Stimulated activated CD4-positive, alpha-beta T cell treated with anti-CD3 and anti-CD28 coated beads, TNF-alpha, amount 100 ng/mL, for 24 hours (primary cell): Measurements from ENCODE around the gene FZD10.

Experiments used
- DNase-seq, 3 experiments: peaks; one replicate each; pipeline ENCODE4 v3.0.0-alpha.2; 2020; ENCODE audit warnings: low read depth in 3 of 3

The FZD10 gene

GRCh38 chr12:130154276-130155070 is 7.8 kb upstream of the FZD10 start:
- no peak for DNase-seq

- no peak for DNase-seq
Observed at GRCh38 chr12:130155416-130156073, 6.7 kb upstream of the FZD10 start.

- no peak for DNase-seq
Observed at GRCh38 chr12:130156652-130157275, 5.5 kb upstream of the FZD10 start.

GRCh38 chr12:130157998-130158753 is 4.1 kb upstream of the FZD10 start:
- DNase-seq, result no peak

GRCh38 chr12:130158754-130159059 is 3.6 kb upstream of the FZD10 start:
- no peak for DNase-seq

GRCh38 chr12:130160306-130160705 is 2.0 kb upstream of the FZD10 start:
- DNase-seq, result no peak

GRCh38 chr12:130160711-130161231 is 1.5 kb upstream of the FZD10 start:
- no peak for DNase-seq

- DNase-seq, result no peak
Observed at GRCh38 chr12:130161261-130162243, 712 bp upstream of the FZD10 start.

GRCh38 chr12:130162745-130163460 is 639 bp downstream of the FZD10 start:
- DNase-seq, result no peak

- DNase-seq, result no peak
Observed at GRCh38 chr12:130163461-130164215, 1.4 kb downstream of the FZD10 start.

- DNase-seq, result no peak
Observed at GRCh38 chr12:130164216-130164542, 1.9 kb downstream of the FZD10 start.

- no peak for DNase-seq
Observed at GRCh38 chr12:130164936-130165335, 2.7 kb downstream of the FZD10 start.

- no peak for DNase-seq
Observed at GRCh38 chr12:130166306-130166705, 4.0 kb downstream of the FZD10 start.

GRCh38 chr12:130167537-130167936 is 5.3 kb downstream of the FZD10 start:
- DNase-seq, result no peak

GRCh38 chr12:130169256-130169655 is 7.0 kb downstream of the FZD10 start:
- DNase-seq, result no peak

- DNase-seq, result no peak
Observed at GRCh38 chr12:130169924-130170323, 7.7 kb downstream of the FZD10 start.

- no peak for DNase-seq
Observed at GRCh38 chr12:130170611-130171010, 8.3 kb downstream of the FZD10 start.

- DNase-seq, result no peak
Observed at GRCh38 chr12:130177635-130178242, 15.5 kb downstream of the FZD10 start.

GRCh38 chr12:130178282-130178681 is 16.0 kb downstream of the FZD10 start:
- DNase-seq, result no peak
